Measurements from ENCODE around the gene NR5A2.

The NR5A2 gene

GRCh38 chr1:200194477-200194876 is 167.0 kb downstream of the NR5A2 start:
- H3K27me3 ChIP-seq, result no peaks in the 10 kb centered on the region
- no peak overlapping the region for H3K4me3 ChIP-seq
- intact Hi-C loops (cut with DNase I; ENCODE audit: low total_unique reads), result no loop called here
- no peaks in the 10 kb centered on the region for H3K9me3 ChIP-seq
- DNase-seq, result no peak
- H3K4me1 ChIP-seq, result no peaks in the 10 kb centered on the region
- no peaks in the 10 kb centered on the region for H3K36me3 ChIP-seq
- H3K27ac ChIP-seq, result no peak overlapping the region
- no peak for TF ChIP-seq CTCF (IDR thresholded peaks at IDR 0.05)

- Histone ChIP-seq H3K27ac (no peak overlapping the region), H3K9me3 (peaks cover 0 to 6% (median 0%) of the 10 kb centered on the region in 3 donors), H3K4me1 (no peaks in the 10 kb centered on the region), H3K27me3 (no peaks in the 10 kb centered on the region), H3K36me3 (no peaks in the 10 kb centered on the region), H3K4me3 (no peak overlapping the region)
- TF ChIP-seq CTCF (IDR thresholded peaks at IDR 0.05), result no peak
- no peak for DNase-seq
- intact Hi-C loops (cut with DNase I; ENCODE audit: low total_unique reads), result no loop called here
These were observed 170.7 kb downstream of the NR5A2 start for GRCh38 chr1:200198236-200198635.

- H3K9me3 ChIP-seq, result peaks cover 0 to 5% (median 0%) of the 10 kb centered on the region in 3 donors
- DNase-seq, result no peak
These were observed 177.9 kb downstream of the NR5A2 start for GRCh38 chr1:200205216-200205995.

GRCh38 chr1:200206340-200206739 is 178.8 kb downstream of the NR5A2 start:
- H3K27me3 ChIP-seq, result no peaks in the 10 kb centered on the region
- H3K4me3 ChIP-seq, result no peak overlapping the region
- intact Hi-C loops (cut with DNase I; ENCODE audit: low total_unique reads), result no loop called here
- no peaks in the 10 kb centered on the region for H3K9me3 ChIP-seq
- no peaks in the 10 kb centered on the region for H3K4me1 ChIP-seq
- DNase-seq, result no peak
- TF ChIP-seq CTCF (IDR thresholded peaks at IDR 0.05), result no peak
- no peaks in the 10 kb centered on the region for H3K36me3 ChIP-seq
- no peak overlapping the region for H3K27ac ChIP-seq

More at GRCh38 chr1:200205216-200205995, 177.9 kb downstream of the NR5A2 start:
- Histone ChIP-seq H3K36me3 (no peaks in the 10 kb centered on the region), H3K4me1 (no peaks in the 10 kb centered on the region), H3K4me3 (no peak overlapping the region), H3K27me3 (no peaks in the 10 kb centered on the region), H3K27ac (no peak overlapping the region)
- TF ChIP-seq CTCF (IDR thresholded peaks at IDR 0.05), result no peak
- intact Hi-C loops (cut with DNase I; ENCODE audit: low total_unique reads), result no loop called here

- Histone ChIP-seq H3K9me3 (no peaks in the 10 kb centered on the region), H3K36me3 (no peaks in the 10 kb centered on the region), H3K27ac (no peak overlapping the region), H3K4me3 (no peak overlapping the region), H3K4me1 (no peaks in the 10 kb centered on the region), H3K27me3 (no peaks in the 10 kb centered on the region)
- DNase-seq, result no peak
- TF ChIP-seq CTCF (IDR thresholded peaks at IDR 0.05), result no peak
- intact Hi-C loops (cut with DNase I; ENCODE audit: low total_unique reads), result no loop called here
These were observed 179.3 kb downstream of the NR5A2 start for GRCh38 chr1:200206761-200207160.

Data from tibial artery (tissue), 4 donors.